ENCODE results near the gene UROS.

The UROS gene

GRCh38 chr10:125822878-125823662, at the start of gene UROS, which contains the start of gene BCCIP:
Gene UROS (minus strand): TSS chr10:125823258. CDS start chr10:125816499, 6,759 bp downstream.
Gene BCCIP (plus strand): TSS chr10:125823546. CDS start chr10:125823558, 12 bp downstream.
- DNase-seq (ENCODE audit: low read depth) = peak; percentile 84

DNA sequence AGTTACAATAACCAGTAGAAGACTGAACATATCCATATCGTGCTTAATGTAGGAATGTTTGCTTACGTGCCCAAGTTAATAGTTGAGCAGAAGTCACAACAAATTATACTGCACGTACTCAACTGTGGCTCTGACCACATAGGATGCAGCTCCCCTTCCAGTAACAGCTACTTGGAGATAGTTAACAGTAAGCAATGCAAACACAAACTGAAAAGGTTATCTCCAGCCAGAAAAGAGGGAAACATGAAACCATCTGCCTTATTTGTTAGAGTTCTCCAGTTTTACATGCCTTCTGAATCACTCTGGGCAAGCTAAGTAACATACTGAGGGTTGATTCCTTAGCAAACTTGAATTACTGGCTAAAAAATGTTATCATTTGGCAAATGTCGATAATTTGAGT, 48.3 kb upstream of the UROS start:
- DNase-seq (ENCODE audit: low read depth) = no peak

- DNase-seq (ENCODE audit: low read depth) = peak; percentile 2
Observed at GRCh38 chr10:125868372-125868975, 45.4 kb upstream of the UROS start.

GRCh38 chr10:125866421-125867029, 43.5 kb upstream of the UROS start:
- no peak for DNase-seq (ENCODE audit: low read depth)

- no peak for DNase-seq (ENCODE audit: low read depth)
Observed at GRCh38 chr10:125865120-125865519, 42.1 kb upstream of the UROS start.

- DNase-seq (ENCODE audit: low read depth) = no peak
Observed at GRCh38 chr10:125859128-125859817, 36.2 kb upstream of the UROS start.

DNA sequence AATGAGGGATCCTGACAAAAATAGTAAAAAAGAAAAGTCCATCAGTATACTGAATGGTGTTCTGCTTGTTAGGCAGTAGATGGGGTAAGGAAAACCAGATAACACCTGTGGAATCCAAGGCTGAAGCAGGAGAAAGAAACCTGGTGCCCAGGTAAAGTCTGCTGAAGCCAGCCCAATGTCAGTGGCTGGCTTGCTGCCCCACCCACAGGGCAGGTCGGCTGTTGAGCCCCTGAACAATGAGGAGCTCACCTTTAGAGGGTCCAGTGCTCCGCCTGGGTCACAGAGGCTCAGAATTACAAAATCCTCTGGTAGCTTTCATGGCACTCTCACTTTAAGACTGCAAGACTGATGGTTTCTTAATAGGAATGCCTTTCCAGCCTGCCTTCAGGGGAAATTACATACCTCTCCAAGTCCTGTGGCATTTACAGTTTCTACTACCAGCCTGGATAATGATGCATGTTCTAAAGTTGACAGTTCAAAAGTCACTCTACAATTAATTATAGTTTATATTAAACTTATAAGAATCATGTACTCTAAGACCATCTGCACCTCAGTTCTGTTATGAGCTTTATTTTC, 34.2 kb upstream of the UROS start:
- no peak for DNase-seq (ENCODE audit: low read depth)

DNA sequence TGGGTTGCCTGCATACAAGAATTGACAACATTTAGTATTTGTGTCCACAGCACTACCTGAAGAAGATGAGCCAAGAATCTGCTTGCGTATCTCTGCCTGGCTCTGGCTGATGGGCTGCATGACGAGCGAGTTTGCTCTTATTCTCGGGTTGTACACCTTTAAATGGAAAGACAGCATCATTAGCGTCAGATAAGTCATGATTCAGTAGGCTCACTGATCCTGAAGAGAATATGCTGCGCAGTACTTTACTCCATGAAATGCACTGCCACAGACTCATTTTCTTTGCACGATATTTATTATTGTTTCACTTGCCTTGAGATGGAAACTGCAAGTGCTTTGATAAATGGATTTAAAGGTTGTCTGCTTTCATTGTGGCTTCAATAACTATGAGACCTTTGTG, 29.4 kb upstream of the UROS start:
- DNase-seq (ENCODE audit: low read depth) = no peak

DNA sequence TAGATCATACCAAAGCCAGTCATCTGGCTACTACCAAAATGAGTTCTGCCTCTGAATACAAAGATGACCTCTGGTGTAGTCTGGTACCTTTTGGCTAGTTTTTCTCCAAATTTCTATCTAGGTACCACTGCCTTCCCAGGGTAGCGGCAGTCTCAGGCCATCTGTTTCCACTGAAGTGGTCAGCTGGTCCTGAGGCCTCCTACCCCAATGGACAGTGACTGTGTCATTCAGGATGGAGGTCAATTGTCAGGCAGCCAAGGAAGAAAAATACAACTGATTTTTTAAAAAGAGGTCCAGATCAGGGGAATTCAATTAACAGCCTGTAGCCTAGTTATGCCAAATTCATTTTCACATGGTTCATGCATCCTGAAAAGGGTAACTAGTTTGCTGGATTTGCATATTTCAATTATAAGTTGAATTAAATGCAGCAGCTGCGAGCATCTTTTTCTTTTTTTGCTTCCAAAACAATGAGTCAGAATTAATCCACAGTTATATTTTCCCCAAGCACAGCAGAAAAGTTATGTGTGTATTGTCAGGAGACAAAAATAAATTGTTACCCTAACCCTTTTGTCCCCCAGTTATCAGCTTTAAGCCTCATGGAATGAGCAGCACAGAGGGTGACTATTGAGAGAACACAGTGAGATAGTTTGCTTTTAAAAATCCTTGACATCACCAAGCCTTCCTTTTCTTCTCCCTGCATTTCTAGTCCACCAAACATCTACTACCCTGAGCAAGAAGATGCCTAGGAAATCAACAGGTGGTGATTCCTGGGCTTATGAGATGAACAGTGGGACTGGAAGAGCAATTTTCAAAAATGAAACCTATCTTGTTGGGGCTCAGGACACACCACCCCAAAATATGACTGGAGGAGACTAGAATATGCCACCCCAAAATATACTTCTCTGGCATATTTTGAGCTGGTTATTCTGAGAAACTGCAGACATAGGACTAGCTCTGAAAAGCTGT, 28.0 kb upstream of the UROS start:
- no peak for DNase-seq (ENCODE audit: low read depth)

GRCh38 chr10:125849448-125849847, 26.4 kb upstream of the UROS start:
- DNase-seq (ENCODE audit: low read depth) = no peak

- no peak for DNase-seq (ENCODE audit: low read depth)
Observed at GRCh38 chr10:125848857-125849256, 25.8 kb upstream of the UROS start.

DNA sequence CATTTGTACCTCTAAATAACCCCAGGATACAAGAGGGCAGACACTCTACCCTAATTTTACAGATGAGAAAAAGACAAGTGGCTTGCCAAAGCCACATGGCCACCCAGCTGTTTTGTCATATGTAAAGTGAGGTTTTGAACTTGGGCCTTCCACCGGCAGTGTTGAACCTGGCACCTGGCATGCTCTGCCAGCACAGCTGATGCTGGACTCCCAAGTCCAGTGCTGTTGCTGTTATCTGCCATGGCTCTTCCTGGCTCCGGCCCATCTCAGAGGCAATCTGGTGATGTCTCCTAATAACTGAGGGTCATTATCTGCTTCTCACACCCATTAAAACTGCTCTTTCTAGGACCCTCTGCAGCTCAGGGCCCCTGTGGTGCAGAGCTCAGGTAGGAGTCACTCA, 25.3 kb upstream of the UROS start:
- no peak for DNase-seq (ENCODE audit: low read depth)

GRCh38 chr10:125846894-125847293, 23.8 kb upstream of the UROS start:
- DNase-seq (ENCODE audit: low read depth) = no peak

GRCh38 chr10:125845617-125846016, 22.6 kb upstream of the UROS start:
- DNase-seq (ENCODE audit: low read depth) = no peak

DNA sequence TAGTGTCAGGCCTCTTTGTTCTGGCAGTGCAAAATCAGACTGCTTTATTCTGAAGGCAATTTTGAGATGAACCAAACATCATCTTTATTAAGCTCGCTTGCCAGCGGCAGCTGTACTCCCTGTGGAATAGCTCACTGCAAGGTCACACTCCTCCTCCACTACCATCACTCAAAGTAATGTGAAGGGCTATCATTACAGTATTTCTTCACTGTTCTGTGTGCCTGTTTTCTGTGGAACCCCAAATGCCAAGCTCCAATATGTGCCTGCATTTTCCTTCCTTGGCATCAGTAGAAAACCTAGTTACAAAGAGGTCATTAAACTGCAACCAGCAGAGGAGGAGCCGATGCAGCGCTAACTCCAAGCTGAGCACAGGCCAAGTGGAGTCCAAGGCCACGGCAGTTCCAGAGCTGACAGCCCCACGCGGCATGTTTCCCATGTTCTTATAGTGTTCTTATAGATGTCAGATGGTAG, 21.7 kb upstream of the UROS start:
- DNase-seq (ENCODE audit: low read depth) = no peak

DNA sequence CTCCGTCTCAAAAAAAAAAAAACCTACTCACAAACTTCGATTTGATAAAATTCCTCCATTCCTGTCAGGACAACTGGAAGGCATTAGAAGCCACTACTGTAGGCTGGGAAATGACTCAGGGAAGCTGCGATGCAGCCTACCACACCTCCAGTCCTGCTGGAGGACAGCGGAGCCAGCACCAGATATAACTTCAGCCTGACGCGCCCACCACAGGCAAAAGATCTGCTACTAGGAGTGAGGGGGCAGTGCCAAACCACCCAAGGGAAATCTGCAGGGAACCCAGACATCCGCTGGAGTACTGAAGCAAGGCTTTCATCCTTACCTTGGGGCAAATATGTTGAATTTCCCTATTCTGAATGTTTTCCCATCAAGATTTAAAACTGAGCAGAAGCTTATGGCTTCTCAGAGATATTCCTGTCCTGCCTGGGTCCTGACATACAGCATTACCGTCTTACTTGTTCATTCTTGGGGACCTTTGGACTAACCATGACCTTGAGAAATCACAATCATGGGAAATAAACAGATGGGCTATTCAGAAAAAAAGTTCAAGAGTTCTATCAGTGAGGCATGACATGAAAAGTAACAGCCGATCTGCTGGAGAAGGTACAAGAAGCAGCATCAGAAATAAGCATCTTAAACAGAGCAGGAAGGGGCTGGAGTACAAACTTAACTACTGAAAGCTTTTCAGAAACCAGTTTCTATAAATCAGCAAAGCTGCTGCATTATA, 20.7 kb upstream of the UROS start:
- DNase-seq (ENCODE audit: low read depth) = no peak

GRCh38 chr10:125840955-125841354, 17.9 kb upstream of the UROS start:
- no peak for DNase-seq (ENCODE audit: low read depth)

GRCh38 chr10:125840406-125840805, 17.3 kb upstream of the UROS start:
- DNase-seq (ENCODE audit: low read depth) = no peak

DNA sequence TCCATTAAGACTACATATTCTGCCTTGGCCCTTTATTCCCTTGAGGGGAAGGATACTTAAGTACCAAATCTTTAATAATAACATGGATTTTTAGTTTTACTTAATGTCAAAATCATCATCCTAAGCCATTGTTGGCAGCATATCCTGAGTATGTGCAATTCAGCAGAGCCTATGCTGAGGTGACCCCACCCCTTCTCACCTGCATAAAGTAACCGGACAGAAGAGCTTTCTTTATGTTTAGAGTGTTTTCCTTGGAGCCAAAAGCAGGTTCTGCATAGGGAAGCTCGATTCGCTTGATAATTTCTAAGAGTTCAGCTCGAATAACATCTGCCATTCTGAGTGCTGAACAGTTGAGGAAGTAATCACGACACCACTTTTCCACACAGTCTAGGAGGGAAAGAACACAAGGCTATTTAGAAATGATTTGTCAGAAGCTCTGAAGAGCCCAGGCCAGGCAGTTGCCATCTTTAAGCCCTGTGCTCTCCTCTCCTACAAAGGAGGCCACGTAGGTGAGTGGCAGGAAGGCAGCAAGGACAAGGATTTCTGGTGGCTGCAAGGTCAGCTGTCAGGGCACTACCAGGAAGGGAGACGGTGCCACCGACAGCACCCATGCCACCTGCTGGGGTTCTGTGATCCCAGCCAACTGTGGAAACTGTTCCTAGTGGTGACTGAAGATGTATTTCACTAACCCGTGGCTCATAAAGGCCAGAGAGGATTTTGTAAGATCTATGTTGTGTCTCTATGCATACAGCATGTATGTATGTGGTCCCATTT, 15.9 kb upstream of the UROS start:
- no peak for DNase-seq (ENCODE audit: low read depth)

All from activated T-cell treated with anti-CD3 and anti-CD28 coated beads for 24 hours (primary cell).